HL-60 (cell line): Measurements from ENCODE around the gene TMEM87B.

Experiments
- DNase-seq, 2 experiments: peaks; one replicate each; pipeline ENCODE4 v3.0.0-alpha.2; 2010 to 2020; ENCODE audit warnings: low read depth in 1 of 2, low spot score in 1 of 2
- H3K27ac ChIP-seq: fragments of 250-450 bp; sonication (Bioruptor Pico); replicated peaks from 2 replicates; pipeline ENCODE4 v1.5.1; 2020; ENCODE audit warnings: mild to moderate bottlenecking, moderate library complexity
- H3K27me3 ChIP-seq: fragments of 250-450 bp; sonication (Bioruptor Pico); 2 replicates; pipeline ENCODE4 v1.5.1; 2021; ENCODE audit warnings: mild to moderate bottlenecking, moderate library complexity; ENCODE audit not compliant: insufficient read depth, poor library complexity, severe bottlenecking
- H3K4me3 ChIP-seq: replicated peaks from 2 replicates; pipeline ENCODE4 v1.5.1; 2011; ENCODE audit warnings: mild to moderate bottlenecking, control low read depth, low read length; ENCODE audit not compliant: insufficient read depth
- GABPA ChIP-seq: IDR thresholded peaks from 2 replicates; pipeline ENCODE4 v1.6.1; 2012; ENCODE audit warnings: low read depth
- POLR2AphosphoS5 ChIP-seq: IDR thresholded peaks from 2 replicates; pipeline ENCODE4 v1.6.1; 2012; ENCODE audit warnings: low read depth
- SPI1 ChIP-seq: IDR thresholded peaks from 2 replicates; pipeline ENCODE4 v1.6.1; 2012; ENCODE audit warnings: low read depth, mild to moderate bottlenecking, borderline replicate concordance
- TF ChIP-seq, protein P1 (sequence below): IDR thresholded peaks from one replicate; pipeline ENCODE4 v1.5.1; 2011; ENCODE audit warnings: low read length, control low read depth, inconsistent platforms; ENCODE audit not compliant: insufficient read depth
- TF ChIP-seq, protein P2 (sequence below): IDR thresholded peaks from 2 replicates; pipeline ENCODE4 v1.6.1; 2012; ENCODE audit warnings: low read depth; ENCODE audit not compliant: insufficient replicate concordance

Gene TMEM87B

DNA sequence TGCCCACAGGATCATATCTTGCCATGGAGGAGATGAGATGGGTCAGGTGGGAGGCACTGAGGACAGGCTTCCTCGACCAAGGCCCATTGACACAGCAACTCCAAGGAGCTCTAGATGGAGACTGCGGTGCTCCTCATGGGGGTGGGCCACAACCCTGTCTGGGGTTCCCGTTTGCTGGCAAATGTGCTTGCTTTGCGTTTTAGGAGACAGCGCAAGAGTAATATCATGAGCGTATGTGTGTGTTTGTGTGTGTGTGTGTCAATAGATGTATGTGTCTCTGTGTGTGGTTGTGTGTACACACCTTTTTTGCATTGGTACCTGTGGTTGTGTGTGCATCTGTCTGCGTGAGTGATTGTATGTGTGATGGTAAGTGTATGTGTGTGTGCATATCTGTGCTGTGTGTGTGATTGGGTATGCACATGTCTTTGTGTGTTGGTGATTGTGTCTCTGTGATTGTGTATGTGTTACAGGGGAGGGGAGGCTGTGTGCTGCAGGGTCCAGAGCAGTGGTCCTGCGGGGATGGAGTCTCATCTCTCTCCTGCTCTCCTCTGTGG is 87.5 kb downstream of the TMEM87B start:
- no peak for DNase-seq
- no peak overlapping the region for H3K27ac ChIP-seq
- no peak overlapping the region for H3K4me3 ChIP-seq
- TF ChIP-seq, protein P1, sequence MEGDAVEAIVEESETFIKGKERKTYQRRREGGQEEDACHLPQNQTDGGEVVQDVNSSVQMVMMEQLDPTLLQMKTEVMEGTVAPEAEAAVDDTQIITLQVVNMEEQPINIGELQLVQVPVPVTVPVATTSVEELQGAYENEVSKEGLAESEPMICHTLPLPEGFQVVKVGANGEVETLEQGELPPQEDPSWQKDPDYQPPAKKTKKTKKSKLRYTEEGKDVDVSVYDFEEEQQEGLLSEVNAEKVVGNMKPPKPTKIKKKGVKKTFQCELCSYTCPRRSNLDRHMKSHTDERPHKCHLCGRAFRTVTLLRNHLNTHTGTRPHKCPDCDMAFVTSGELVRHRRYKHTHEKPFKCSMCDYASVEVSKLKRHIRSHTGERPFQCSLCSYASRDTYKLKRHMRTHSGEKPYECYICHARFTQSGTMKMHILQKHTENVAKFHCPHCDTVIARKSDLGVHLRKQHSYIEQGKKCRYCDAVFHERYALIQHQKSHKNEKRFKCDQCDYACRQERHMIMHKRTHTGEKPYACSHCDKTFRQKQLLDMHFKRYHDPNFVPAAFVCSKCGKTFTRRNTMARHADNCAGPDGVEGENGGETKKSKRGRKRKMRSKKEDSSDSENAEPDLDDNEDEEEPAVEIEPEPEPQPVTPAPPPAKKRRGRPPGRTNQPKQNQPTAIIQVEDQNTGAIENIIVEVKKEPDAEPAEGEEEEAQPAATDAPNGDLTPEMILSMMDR, result no peak
- TF ChIP-seq POLR2AphosphoS5, result no peak
- TF ChIP-seq, protein P2, sequence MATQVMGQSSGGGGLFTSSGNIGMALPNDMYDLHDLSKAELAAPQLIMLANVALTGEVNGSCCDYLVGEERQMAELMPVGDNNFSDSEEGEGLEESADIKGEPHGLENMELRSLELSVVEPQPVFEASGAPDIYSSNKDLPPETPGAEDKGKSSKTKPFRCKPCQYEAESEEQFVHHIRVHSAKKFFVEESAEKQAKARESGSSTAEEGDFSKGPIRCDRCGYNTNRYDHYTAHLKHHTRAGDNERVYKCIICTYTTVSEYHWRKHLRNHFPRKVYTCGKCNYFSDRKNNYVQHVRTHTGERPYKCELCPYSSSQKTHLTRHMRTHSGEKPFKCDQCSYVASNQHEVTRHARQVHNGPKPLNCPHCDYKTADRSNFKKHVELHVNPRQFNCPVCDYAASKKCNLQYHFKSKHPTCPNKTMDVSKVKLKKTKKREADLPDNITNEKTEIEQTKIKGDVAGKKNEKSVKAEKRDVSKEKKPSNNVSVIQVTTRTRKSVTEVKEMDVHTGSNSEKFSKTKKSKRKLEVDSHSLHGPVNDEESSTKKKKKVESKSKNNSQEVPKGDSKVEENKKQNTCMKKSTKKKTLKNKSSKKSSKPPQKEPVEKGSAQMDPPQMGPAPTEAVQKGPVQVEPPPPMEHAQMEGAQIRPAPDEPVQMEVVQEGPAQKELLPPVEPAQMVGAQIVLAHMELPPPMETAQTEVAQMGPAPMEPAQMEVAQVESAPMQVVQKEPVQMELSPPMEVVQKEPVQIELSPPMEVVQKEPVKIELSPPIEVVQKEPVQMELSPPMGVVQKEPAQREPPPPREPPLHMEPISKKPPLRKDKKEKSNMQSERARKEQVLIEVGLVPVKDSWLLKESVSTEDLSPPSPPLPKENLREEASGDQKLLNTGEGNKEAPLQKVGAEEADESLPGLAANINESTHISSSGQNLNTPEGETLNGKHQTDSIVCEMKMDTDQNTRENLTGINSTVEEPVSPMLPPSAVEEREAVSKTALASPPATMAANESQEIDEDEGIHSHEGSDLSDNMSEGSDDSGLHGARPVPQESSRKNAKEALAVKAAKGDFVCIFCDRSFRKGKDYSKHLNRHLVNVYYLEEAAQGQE, result no peak
- TF ChIP-seq SPI1, result no peak
- no peak for TF ChIP-seq GABPA
- H3K27me3 ChIP-seq, result peaks cover 11% of the 10 kb centered on the region

DNA sequence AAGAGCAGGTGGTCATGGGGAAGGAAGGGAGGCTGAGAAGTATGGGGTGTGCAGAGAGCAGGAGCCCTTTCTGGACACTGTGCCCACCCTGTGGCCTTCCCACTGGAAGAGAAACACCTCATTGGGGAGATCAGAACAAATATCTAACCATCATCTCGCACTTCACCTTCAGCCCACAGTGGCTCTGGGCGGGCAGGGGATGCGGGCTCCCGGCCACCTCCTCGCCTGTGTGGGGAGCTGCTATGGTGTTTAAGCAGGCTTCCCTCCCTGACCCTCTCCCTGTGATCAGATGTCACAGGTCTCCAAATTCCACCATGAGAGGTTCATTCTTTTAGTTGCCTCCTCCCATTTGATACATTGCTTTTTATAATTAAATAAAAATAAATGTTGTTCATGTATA is 88.1 kb downstream of the TMEM87B start:
- Histone ChIP-seq H3K27me3 (peaks cover 6% of the 10 kb centered on the region), H3K27ac (no peak overlapping the region), H3K4me3 (no peak overlapping the region)
- TF ChIP-seq, protein P1, result no peak
- TF ChIP-seq POLR2AphosphoS5, result no peak
- TF ChIP-seq, protein P2, result no peak
- no peak for TF ChIP-seq GABPA
- no peak for TF ChIP-seq SPI1
- no peak for DNase-seq

DNA sequence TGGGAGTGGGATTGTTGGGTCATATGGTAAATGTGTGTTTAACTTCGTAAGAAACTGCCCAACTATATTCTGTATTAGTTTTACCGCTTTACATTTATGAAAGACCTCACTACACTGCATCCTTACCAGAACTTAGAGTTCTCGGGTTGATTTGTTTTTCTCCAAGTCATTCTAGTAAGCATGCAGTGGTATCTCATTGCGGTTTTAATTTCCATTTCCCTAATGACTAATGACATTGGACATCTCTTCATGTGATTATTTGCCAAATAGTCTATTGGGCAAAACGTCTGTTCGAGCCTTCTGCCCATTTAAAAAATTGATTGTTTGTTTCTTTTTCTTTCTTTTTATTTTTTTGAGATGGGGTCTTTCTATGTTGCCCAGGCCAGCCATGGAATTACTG is 89.9 kb downstream of the TMEM87B start:
- no peak overlapping the region for H3K27ac ChIP-seq
- TF ChIP-seq SPI1 (no peak), POLR2AphosphoS5 (no peak), GABPA (no peak)
- TF ChIP-seq, protein P2, result no peak
- TF ChIP-seq, protein P1, result no peak
- peaks cover 6% of the 10 kb centered on the region for H3K27me3 ChIP-seq
- H3K4me3 ChIP-seq, result no peak overlapping the region
- no peak for DNase-seq
